GM12864 (cell line): ENCODE measurements around the gene GALNT9.

ENCODE experiments used
- DNase-seq: peaks from one replicate; pipeline ENCODE4 v3.0.0-alpha.2; 2011; ENCODE audit warnings: low read depth
- H3K4me3 ChIP-seq: 2 replicates; pipeline ENCODE4 v1.5.1; 2011; ENCODE audit warnings: mild to moderate bottlenecking, low read depth, low read length, control low read depth
- CTCF ChIP-seq: IDR thresholded peaks from 2 replicates; pipeline ENCODE4 v1.5.1; 2011; ENCODE audit warnings: low read depth, mild to moderate bottlenecking, moderate library complexity, low read length, control low read depth, inconsistent platforms; ENCODE audit errors: missing control alignments

The GALNT9 gene

GRCh38 chr12:132328282-132329029 lies 933 bp downstream of the GALNT9 start:
- no peak for DNase-seq
- no peak overlapping the region for H3K4me3 ChIP-seq
- TF ChIP-seq CTCF = no peak

- TF ChIP-seq CTCF = no peak
- H3K4me3 ChIP-seq = no peak overlapping the region
- DNase-seq = no peak
Observed at GRCh38 chr12:132327336-132328171, 1.8 kb downstream of the GALNT9 start.

- DNase-seq = no peak
- no peak overlapping the region for H3K4me3 ChIP-seq
- TF ChIP-seq CTCF = no peak
Observed at GRCh38 chr12:132326646-132327045, 2.7 kb downstream of the GALNT9 start.

- no peak for DNase-seq
- no peak for TF ChIP-seq CTCF
- no peak overlapping the region for H3K4me3 ChIP-seq
Observed at GRCh38 chr12:132325733-132326130, 3.7 kb downstream of the GALNT9 start.

GRCh38 chr12:132324841-132325732 lies 4.3 kb downstream of the GALNT9 start:
- no peak overlapping the region for H3K4me3 ChIP-seq
- TF ChIP-seq CTCF = no peak
- no peak for DNase-seq

GRCh38 chr12:132324173-132324572 lies 5.2 kb downstream of the GALNT9 start:
- no peak overlapping the region for H3K4me3 ChIP-seq
- no peak for TF ChIP-seq CTCF
- no peak for DNase-seq
